ENCODE data around the gene MTFP1.

DNA sequence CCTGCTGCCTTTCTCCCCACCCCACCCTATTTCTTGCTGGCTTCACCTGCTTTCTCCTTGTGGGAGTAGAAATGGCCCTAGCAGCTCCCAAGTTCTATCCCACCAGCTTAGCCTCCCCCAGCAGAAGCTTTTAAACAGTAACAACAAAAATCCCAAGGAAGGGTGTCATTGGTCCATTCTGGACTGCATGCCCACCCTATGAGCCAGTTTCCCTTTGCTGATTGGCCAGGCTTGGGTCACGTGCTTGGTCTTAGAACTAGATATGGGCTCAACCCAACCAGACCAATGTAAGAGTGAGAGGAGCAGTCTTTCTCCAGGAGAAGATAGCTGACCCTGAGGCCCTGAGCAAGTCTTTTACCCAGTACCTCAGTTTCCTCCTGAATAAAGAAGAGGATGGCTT is 2.3 kb downstream of the MTFP1 start:
- TF ChIP-seq, protein P1, sequence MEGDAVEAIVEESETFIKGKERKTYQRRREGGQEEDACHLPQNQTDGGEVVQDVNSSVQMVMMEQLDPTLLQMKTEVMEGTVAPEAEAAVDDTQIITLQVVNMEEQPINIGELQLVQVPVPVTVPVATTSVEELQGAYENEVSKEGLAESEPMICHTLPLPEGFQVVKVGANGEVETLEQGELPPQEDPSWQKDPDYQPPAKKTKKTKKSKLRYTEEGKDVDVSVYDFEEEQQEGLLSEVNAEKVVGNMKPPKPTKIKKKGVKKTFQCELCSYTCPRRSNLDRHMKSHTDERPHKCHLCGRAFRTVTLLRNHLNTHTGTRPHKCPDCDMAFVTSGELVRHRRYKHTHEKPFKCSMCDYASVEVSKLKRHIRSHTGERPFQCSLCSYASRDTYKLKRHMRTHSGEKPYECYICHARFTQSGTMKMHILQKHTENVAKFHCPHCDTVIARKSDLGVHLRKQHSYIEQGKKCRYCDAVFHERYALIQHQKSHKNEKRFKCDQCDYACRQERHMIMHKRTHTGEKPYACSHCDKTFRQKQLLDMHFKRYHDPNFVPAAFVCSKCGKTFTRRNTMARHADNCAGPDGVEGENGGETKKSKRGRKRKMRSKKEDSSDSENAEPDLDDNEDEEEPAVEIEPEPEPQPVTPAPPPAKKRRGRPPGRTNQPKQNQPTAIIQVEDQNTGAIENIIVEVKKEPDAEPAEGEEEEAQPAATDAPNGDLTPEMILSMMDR (IDR thresholded peaks at IDR 0.05 in 8 of 11, conservative IDR thresholded peaks at IDR 0.05 in 3 of 11), result no peak
- TF ChIP-seq POLR2AphosphoS5 (IDR thresholded peaks at IDR 0.05), result no peak
- no peak for TF ChIP-seq POLR2A (IDR thresholded peaks at IDR 0.05)

All from spleen (tissue), 7 donors.